GM13977 (cell line): ENCODE measurements around the gene PTGR2.
"Not testable (repeated sequence)": the region's sequence is repeated elsewhere in the genome, so short reads cannot be mapped to it uniquely, and the experiment has no call there.

Source experiments
- DNase-seq: peaks from one replicate; pipeline ENCODE4 v3.0.0; 2012; ENCODE audit warnings: low spot score
- CTCF ChIP-seq: IDR thresholded peaks from 2 replicates; pipeline ENCODE4 v1.5.1; 2012; ENCODE audit warnings: mild to moderate bottlenecking, control low read depth; ENCODE audit not compliant: insufficient read depth; ENCODE audit errors: extremely low read depth, missing control alignments
- in situ Hi-C: fragments of 300-500 bp; cut with MboI; formaldehyde crosslinking; loops from one replicate; pipeline ENCODE4 v1.12.0; 2022; ENCODE audit warnings: low sequenced_read_pairs, low pct_unique_long_range_greater_than_20kb, mixed read lengths, inconsistent platforms; ENCODE audit not compliant: unreplicated experiment

The PTGR2 gene

GRCh38 chr14:73888971-73889370, 37.3 kb downstream of the PTGR2 start:
- TF ChIP-seq CTCF, result no peak
- DNase-seq, result no peak
- in situ Hi-C loops, result no loop called here

- no peak for TF ChIP-seq CTCF
- DNase-seq, result no peak
- in situ Hi-C loops, result no loop called here
These were observed 37.7 kb downstream of the PTGR2 start for GRCh38 chr14:73889376-73889775.

GRCh38 chr14:73894180-73894687, 42.6 kb downstream of the PTGR2 start:
- DNase-seq, in situ Hi-C loops: not testable (repeated sequence)

GRCh38 chr14:73895939-73896338, 44.3 kb downstream of the PTGR2 start:
- in situ Hi-C loops, result no loop called here
- no peak for DNase-seq
- TF ChIP-seq CTCF, result no peak

DNA sequence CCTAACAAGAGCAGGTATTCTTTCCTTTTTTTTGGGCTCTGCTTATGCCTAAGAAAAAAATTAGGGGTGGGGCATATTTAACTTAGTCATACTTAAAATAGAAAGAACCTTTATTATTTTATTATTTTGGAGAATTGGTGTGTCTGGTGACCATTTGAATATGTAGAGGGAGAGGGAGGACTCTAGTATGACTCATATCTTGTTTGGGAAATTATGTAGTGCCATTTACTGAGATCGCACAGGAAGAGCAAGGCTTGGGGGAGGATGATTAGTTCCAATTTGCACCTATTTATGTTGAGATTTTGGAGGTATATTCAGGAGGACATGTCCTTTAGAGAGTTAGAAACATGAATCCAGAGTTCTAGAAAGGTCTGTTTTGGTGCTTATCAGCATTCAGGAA, 44.9 kb downstream of the PTGR2 start:
- no peak for TF ChIP-seq CTCF
- in situ Hi-C loops, result no loop called here
- DNase-seq, result no peak

DNA sequence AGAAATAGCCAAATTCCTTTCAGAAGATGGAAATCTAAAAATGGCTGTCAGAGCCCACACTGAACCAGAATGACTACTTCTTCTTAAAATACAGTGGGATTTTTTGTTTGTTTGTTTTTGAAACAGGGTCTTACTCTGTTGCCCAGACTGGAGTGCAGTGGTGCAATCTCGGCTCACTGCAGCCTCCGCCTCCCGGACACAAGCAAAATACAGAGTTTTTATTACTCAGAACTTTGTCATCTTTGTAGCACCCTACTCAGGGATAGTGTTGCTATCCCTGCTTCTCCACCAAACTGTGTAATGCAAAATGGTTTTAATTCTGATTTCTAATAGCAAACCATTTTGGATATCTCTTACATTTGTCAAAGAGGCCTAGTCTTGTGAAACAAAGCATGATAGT, 51.4 kb downstream of the PTGR2 start:
- no peak for TF ChIP-seq CTCF
- DNase-seq, result no peak
- in situ Hi-C loops, result no loop called here

GRCh38 chr14:73909681-73910080, 58.0 kb downstream of the PTGR2 start:
- no peak for DNase-seq
- no peak for TF ChIP-seq CTCF
- in situ Hi-C loops, result no loop called here
